Bronchial epithelial cell (primary cell): ENCODE measurements around the gene COL6A3. TPM values are rescaled to one million over a fixed set of nuclear protein-coding genes. Genes with fewer than 3 reads are reported as not detected.

Experiments used
- DNase-seq: peaks from one replicate; pipeline ENCODE4 v3.0.0-alpha.2; 2010; ENCODE audit warnings: low read depth
- FAIRE-seq: peaks from 2 replicates; lab custom pipeline; 2011; peaks lifted over from hg19 to GRCh38; lab: Jason Lieb, UNC
- H3K27me3 ChIP-seq: 2 replicates; pipeline ENCODE4 v1.5.1; 2011; ENCODE audit warnings: low read length; ENCODE audit not compliant: control insufficient read depth, insufficient read depth
- H3K36me3 ChIP-seq: 2 replicates; pipeline ENCODE4 v1.5.1; 2011; ENCODE audit warnings: low read length; ENCODE audit not compliant: control insufficient read depth, insufficient read depth
- H3K4me3 ChIP-seq: 2 replicates; pipeline ENCODE4 v1.5.1; 2011; ENCODE audit warnings: mild to moderate bottlenecking, low read depth, low read length, control low read depth
- CTCF ChIP-seq: IDR thresholded peaks from 2 replicates; pipeline ENCODE4 v1.5.1; 2011; ENCODE audit warnings: mild to moderate bottlenecking, moderate library complexity, low read length, control low read depth, inconsistent platforms; ENCODE audit not compliant: insufficient read depth, severe bottlenecking
- total RNA-seq: library from RNA; depleted of rRNA; stranded (reverse); fragments of >200 nt; gene quantifications from 2 replicates; pipeline ENCODE4 v1.2.1, GENCODE V29; 2014

Gene COL6A3
- total RNA-seq, 1 donor from 2014 or later, result 16.6 TPM

GRCh38 chr2:237445611-237446337 is 31.8 kb upstream of the COL6A3 start:
- Histone ChIP-seq H3K4me3 (no peak overlapping the region), H3K36me3 (no peaks in the 10 kb centered on the region), H3K27me3 (no peaks in the 10 kb centered on the region)
- no peak for TF ChIP-seq CTCF
- no peak for FAIRE-seq
- no peak for DNase-seq

- no peaks in the 10 kb centered on the region for H3K27me3 ChIP-seq
- TF ChIP-seq CTCF, result no peak
- no peak for FAIRE-seq
These were observed 30.1 kb upstream of the COL6A3 start for GRCh38 chr2:237444071-237444470.

GRCh38 chr2:237441605-237442274 is 27.8 kb upstream of the COL6A3 start:
- no peak overlapping the region for H3K4me3 ChIP-seq
- FAIRE-seq, result peak; percentile 36
- TF ChIP-seq CTCF, result no peak
- H3K36me3 ChIP-seq, result no peaks in the 10 kb centered on the region
- DNase-seq, result peak; percentile 45
- H3K27me3 ChIP-seq, result no peaks in the 10 kb centered on the region

More at GRCh38 chr2:237444071-237444470, 30.1 kb upstream of the COL6A3 start:
- no peak for DNase-seq
- Histone ChIP-seq H3K4me3 (no peak overlapping the region), H3K36me3 (no peaks in the 10 kb centered on the region)

GRCh38 chr2:237440819-237441281 is 26.9 kb upstream of the COL6A3 start:
- no peaks in the 10 kb centered on the region for H3K27me3 ChIP-seq
- FAIRE-seq, result no peak
- no peak overlapping the region for H3K4me3 ChIP-seq

GRCh38 chr2:237438080-237438940 is 24.3 kb upstream of the COL6A3 start:
- peak; percentile 44 for DNase-seq
- H3K27me3 ChIP-seq, result no peaks in the 10 kb centered on the region
- no peak overlapping the region for H3K4me3 ChIP-seq
- no peaks in the 10 kb centered on the region for H3K36me3 ChIP-seq
- no peak for TF ChIP-seq CTCF
- no peak for FAIRE-seq

More at GRCh38 chr2:237440819-237441281, 26.9 kb upstream of the COL6A3 start:
- no peak for DNase-seq
- no peak for TF ChIP-seq CTCF
- H3K36me3 ChIP-seq, result no peaks in the 10 kb centered on the region
